CD4-positive, alpha-beta T cell treated with Interleukin-17A for 1 hour (primary cell): ENCODE results near the gene SNW1.
"Not testable (repeated sequence)": the region's sequence is repeated elsewhere in the genome, so short reads cannot be mapped to it uniquely, and the experiment has no call there.

ENCODE experiments used
- DNase-seq: peaks from one replicate; pipeline ENCODE4 v3.0.0-alpha.2; 2020

SNW1 gene

GRCh38 chr14:77760381-77761204 is at the start of gene SNW1:
TSS of gene SNW1 (minus strand) at chr14:77761156. CDS start at chr14:77761127, 29 bp downstream.
- peak; percentile 95 for DNase-seq

- no peak for DNase-seq
These were observed 48.1 kb upstream of the SNW1 start for GRCh38 chr14:77809011-77809410.

- no peak for DNase-seq
These were observed 47.3 kb upstream of the SNW1 start for GRCh38 chr14:77808250-77808649.

- DNase-seq: no peak
These were observed 44.8 kb upstream of the SNW1 start for GRCh38 chr14:77805706-77806105.

DNA sequence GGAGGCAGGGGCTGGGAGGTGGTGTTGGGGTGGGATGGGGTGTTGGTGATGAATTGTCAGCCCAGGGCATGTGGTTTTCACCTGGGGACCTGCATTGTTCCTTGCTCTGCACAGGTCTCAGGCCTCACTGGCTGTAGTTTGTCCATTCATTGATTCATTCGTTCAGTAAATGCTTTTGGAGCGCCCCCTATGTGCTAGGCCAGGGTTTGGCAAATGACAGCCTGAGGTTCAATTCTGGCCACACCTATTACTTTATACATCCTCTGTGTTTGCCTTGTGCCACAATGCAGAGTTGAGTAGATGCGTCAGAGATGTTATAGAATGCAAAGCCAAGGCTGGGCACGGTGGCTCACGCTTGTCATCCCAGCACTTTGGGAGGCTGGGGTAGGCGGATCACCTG is 43.6 kb upstream of the SNW1 start:
- peak; percentile 7 for DNase-seq

GRCh38 chr14:77800814-77801213 is 39.9 kb upstream of the SNW1 start:
- DNase-seq: no peak

DNA sequence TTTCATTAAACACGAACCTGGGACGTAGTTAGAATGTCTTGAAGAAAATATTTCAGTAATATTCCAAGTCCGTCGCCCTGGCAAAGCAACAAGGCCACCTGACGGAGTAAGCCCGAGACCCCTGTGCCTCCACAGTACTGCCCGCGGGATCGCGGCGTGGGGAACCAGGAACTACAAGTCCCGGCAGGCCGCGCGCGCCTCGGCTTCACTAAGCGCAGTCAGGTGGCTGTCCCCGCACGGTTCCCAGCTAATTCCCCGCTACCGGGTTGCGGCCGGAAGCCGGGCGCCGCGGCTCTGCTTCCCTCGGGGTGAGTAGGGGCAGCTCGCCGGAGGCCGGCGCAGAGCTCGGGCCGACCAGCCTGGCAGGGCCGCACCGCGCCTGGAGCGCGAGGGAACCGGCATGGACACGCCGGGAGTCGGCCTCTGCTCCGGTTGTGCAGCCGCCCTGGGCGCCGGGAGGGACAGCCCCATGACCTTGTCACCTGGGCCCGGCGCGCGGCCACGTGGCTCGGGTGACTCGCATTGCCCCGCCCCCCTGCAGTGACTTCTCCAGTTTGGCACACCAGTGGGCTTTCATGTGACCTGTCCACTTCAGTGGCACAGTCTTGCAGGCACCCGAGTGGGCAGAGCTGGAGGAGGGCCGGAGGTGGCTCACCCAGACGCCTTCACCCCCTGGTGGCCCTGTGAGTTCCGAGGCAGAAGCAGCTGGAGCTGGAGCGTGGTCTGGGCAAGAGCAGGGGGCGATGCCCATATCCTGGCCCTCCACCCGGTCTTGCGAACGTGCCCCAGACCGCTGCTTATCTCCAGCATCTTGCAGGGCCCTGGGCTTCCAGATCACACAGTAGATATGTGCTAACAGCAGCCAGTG is 39.1 kb upstream of the SNW1 start, which contains the start of gene ADCK1:
Gene ADCK1, plus strand, starts transcription at position 247 of the 868 bp plus-strand sequence. CDS start 18,870 bp downstream, outside the sequence.
- DNase-seq: peak; percentile 82

DNA sequence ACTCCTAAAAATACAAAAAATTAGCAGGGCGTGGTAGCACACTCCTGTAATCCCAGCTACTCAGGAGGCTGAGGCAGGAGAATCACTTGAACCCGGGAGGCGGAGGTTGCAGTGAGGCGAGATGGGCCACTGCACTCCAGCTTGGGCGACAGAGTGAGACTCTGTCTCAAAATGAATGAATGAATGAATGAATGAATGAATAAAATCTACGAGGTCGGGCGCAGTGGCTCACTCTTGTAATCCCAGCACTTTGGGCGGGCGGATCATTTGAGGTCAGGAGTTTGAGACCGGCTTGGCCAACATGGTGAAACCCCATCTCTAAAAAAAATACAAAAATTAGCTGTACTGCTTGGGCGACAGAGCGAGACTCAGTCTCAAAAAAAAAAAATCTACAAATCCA is 38.5 kb upstream of the SNW1 start:
- DNase-seq: not testable (repeated sequence)

DNA sequence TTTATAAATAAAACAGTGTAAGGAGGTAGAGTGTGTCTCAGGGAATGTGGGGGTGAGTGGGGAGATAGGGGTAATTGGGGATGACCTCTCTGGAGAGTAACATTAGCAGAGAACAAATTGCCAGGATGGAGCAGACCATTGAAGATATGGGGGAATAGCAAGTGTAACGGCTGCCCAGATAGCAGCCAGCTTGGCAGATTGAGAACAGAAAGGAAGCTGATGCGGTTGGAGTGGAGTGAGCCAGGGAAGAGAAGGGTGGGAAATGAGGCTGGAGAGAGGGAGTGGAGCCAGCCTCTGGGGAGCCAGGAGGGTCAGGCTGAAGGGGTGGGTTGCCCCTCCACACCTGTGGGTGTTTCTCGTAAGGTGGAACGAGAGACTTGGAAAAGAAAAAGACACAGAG is 33.4 kb upstream of the SNW1 start:
- DNase-seq: no peak

GRCh38 chr14:77793255-77793654 is 32.3 kb upstream of the SNW1 start:
- not testable (repeated sequence) for DNase-seq

DNA sequence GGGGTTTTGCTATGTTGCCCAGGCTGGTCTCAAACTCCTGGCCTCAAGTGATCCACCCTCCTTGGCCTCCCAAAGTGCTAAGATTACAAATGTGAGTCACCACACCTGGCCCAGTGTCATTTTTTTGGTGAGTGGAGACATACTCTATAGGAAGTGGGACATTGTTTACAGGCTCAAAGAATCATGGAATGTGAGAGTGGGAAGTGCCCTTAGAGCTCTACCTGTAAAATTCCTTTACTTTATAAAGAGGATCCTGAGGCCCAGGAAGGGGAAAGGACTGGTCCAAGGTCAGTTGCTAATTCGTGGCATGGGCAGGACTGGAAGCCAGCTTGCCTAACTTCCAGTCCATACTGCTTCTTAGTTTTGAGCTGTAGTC is 30.3 kb upstream of the SNW1 start:
- DNase-seq: no peak

DNA sequence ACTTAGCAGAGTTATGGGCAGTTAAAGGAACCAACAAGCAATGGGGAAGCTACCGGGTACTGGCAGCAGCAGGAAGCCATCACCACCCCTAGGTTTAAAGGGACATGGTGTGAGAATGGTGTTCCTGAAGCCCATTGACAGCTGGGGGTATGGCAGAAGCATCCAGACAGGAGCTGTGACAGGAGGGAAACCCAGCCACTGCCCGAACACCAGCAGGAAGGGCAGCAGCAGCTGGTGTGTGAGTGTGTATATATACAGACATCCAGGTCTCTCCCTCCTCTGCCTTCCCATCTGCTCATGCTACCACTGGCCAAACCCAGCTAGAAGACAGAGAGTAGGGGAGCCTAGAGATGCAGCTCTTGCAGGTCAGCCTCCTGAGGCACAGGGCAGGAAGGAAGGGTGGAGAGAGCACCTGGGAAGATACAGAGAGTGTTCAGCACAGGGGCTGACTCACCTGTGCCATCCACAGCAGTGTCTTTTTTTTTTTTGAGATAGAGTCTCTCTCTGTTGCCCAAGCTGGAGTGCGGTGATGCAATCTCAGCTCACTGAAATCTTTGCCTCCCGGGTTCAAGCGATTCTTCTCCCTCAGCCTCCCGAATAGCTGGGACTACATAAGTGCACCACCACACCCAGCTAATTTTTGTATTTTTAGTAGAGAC is 29.7 kb upstream of the SNW1 start:
- DNase-seq: no peak

DNA sequence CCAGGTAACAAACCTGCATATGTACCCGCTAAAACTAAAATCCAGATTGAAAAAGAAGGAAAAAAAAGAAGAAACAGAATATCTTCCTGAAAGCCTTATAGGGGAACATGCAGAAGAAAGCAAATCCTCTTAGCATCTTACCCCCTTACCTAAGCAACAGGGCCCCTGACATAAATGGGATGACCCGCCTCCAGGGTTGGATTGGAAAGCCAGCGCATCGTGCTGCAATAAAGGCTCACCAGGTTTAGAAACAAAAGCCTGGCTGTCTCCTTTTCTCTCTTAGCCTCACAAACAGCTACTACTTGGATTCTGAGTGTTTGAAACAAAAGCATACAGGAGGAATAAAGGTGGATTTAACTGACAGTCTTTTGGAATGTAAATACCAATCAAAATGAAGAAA is 25.2 kb upstream of the SNW1 start:
- no peak for DNase-seq

DNA sequence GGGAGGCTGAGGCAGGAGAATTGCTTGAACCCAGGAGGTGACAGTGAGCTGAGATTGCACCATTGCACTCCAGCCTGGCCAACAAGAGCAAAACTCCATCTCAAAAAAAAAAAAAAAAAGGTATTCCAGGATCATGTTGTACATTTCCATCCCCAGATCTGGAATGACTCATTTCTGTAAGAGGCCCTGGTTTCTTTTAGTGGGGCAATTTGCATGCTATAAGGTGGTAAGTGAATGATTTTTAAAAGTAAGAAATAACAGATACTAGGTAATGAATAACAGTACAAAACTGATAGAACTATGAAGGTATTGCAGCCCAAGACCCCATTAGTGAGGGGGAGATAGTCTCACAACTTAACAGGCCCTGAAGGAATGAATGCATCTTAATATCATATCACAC is 21.2 kb upstream of the SNW1 start:
- DNase-seq: no peak

DNA sequence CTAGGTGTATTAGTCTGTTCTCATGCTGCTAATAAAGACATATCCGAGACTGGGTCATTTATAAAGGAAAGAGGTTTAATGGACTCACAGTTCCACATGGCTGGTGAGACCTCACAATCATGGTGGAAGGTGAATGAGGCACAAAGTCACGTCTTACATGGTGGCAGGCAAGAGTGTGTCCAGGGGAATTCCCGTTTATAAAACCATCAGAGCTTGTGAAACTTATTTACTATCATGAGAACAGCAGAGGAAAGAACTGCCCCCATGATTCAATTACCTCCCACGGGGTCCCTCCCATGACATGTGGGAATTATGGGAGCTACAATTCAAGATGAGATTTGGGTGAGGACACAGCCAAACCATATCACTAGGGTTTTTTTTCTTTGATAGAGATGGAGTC is 13.0 kb upstream of the SNW1 start:
- DNase-seq: not testable (repeated sequence)

GRCh38 chr14:77768442-77769069 is 7.6 kb upstream of the SNW1 start:
- not testable (repeated sequence) for DNase-seq

DNA sequence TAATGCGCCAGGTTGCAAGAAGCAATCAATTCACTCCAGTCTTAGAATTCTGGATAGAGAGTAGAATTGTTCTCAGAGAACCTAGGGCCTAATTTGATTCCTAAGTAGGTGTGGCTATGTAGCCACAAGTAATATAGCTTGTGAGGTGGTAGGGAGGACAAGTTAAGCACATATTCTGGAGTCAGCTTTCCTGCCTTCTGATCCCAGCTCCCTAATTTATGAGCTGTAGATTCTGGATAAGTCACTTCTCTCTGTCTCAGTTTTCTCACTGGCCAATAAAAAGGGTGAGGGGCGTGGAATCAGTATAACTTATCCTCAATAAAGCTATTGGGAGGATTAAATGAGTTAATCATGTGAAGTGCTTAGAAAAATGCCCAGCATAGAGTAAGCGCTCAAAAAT is 3.0 kb upstream of the SNW1 start:
- DNase-seq: no peak

- DNase-seq: no peak
These were observed 2.4 kb upstream of the SNW1 start for GRCh38 chr14:77763316-77763715.

DNA sequence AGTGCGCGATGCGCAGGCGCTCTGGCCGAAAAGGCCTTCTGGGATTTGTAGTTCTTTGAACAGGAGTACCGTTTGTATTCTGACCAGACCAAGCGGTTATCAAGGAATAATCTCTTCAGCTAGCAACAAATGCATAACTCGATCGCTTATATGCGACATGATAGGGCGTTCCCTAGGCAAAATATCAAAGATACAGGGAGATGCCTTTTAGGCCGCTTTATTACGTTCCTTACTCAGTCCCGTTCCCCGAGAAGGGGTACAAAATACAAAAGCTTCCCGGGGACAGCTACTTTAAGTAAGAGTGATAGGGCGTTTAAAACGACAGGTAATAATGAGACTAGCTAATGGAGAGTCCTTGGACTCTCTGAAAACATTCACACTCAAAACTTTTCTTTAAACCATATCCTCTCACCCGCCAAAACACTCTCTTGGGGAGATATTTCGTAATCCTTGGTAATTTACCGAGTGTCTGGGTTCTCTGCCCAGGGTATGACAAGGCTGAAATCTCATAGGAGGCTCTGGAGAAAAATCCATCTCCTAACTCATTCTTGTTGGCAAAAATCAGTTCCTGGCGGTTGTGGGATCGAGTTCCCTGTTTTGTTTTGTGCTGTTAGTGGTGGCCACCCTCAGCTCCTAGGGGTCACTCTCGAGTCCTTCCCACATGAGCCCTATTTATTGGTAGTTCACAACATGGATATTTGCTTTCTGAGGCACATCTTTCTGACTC is 412 bp upstream of the SNW1 start:
- no peak for DNase-seq

DNA sequence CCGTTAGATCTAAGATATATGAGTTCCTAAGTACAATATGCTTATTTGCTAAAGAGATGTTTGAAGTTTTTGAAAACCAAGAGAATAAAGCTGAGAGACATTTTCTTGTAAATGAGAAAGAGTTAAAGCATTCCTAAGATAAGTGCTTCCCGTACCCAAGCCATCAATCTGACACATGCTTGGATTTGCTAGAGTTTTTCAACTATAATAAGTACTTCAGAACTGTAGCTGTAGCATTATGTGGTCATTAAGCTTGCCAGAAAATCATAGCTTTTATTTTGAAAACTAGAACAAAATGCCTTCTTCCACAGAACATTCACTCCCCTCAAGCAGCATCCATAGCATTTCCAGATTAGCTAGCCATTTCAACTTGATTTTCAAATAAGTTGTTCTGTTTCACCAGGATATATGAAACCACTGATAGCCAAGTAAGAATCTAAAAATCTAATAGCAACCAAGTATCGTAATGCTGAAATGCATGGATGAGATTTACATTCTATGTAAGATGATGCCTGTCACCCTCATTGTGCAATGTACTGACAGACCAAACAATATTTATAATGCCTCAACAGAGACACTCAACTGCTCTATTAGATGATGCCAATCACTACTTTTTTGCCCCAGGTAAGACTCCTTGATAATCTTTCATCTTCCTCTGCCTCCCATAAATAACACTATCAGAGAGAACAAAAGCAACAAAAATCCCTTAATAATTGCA is 8.0 kb downstream of the SNW1 start:
- DNase-seq: no peak

- no peak for DNase-seq
These were observed 8.7 kb downstream of the SNW1 start for GRCh38 chr14:77752266-77752665.
